HG03175 (cell line): ENCODE data around the gene DHX15.

ENCODE experiments used
- ATAC-seq: cut with Tn5 transposase; IDR thresholded peaks from one replicate; pipeline ENCODE4 v1.9.1; 2021; ENCODE audit warnings: mild to moderate bottlenecking, moderate library complexity; ENCODE audit not compliant: unreplicated experiment

Gene DHX15

GRCh38 chr4:24583451-24584210 is 723 bp downstream of the DHX15 start:
- peak; percentile 27 for ATAC-seq

- ATAC-seq = no peak
Measured at GRCh38 chr4:24582235-24582832, 2.0 kb downstream of the DHX15 start.

GRCh38 chr4:24578364-24578763 is 6.0 kb downstream of the DHX15 start:
- no peak for ATAC-seq

- no peak for ATAC-seq
Measured at GRCh38 chr4:24576276-24576675, 8.1 kb downstream of the DHX15 start.

- ATAC-seq = no peak
Measured at GRCh38 chr4:24574236-24574635, 10.1 kb downstream of the DHX15 start.

GRCh38 chr4:24573582-24573981 is 10.8 kb downstream of the DHX15 start:
- ATAC-seq = no peak

- peak; percentile 14 for ATAC-seq
Measured at GRCh38 chr4:24570574-24571236, 13.6 kb downstream of the DHX15 start.

GRCh38 chr4:24570172-24570571 is 14.2 kb downstream of the DHX15 start:
- peak; percentile 70 for ATAC-seq

- ATAC-seq = no peak
Measured at GRCh38 chr4:24569662-24570061, 14.7 kb downstream of the DHX15 start.

- no peak for ATAC-seq
Measured at GRCh38 chr4:24568425-24568824, 15.9 kb downstream of the DHX15 start.

GRCh38 chr4:24565054-24565453 is 19.3 kb downstream of the DHX15 start:
- no peak for ATAC-seq

GRCh38 chr4:24564488-24564887 is 19.9 kb downstream of the DHX15 start:
- ATAC-seq = no peak

GRCh38 chr4:24561438-24562139 is 22.8 kb downstream of the DHX15 start:
- no peak for ATAC-seq

GRCh38 chr4:24560868-24561368 is 23.4 kb downstream of the DHX15 start:
- ATAC-seq = no peak

- no peak for ATAC-seq
Measured at GRCh38 chr4:24559889-24560288, 24.5 kb downstream of the DHX15 start.

GRCh38 chr4:24559032-24559821 is 25.1 kb downstream of the DHX15 start:
- ATAC-seq = no peak

- ATAC-seq = peak; percentile 51
Measured at GRCh38 chr4:24557026-24558025, 27.0 kb downstream of the DHX15 start.

GRCh38 chr4:24551492-24552289 is 32.7 kb downstream of the DHX15 start:
- ATAC-seq = no peak
